H9 (cell line): ENCODE measurements around the gene SLC12A6. TPM values are rescaled to one million over a fixed set of nuclear protein-coding genes. Genes with fewer than 3 reads are reported as not detected.
A peak's percentile ranks its signal among the peaks of the same experiment; 100 is the strongest.

ENCODE experiments used
- DNase-seq: peaks from one replicate; pipeline ENCODE4 v3.0.0-alpha.2; 2017
- H2AFZ ChIP-seq: one replicate; pipeline ENCODE4 v1.6.1; 2013; ENCODE audit warnings: mild to moderate bottlenecking, low read length, control low read depth, moderate library complexity
- H2AK5ac ChIP-seq: 2 replicates; pipeline ENCODE4 v1.6.1; 2013; ENCODE audit warnings: low read length, control low read depth, mixed read lengths; ENCODE audit not compliant: insufficient read length
- H2BK120ac ChIP-seq: one replicate; pipeline ENCODE4 v1.6.1; 2013; ENCODE audit warnings: low read depth, mild to moderate bottlenecking, low read length, control low read depth, inconsistent platforms; ENCODE audit not compliant: poor library complexity, severe bottlenecking
- H2BK12ac ChIP-seq: 2 replicates; pipeline ENCODE4 v1.6.1; 2013; ENCODE audit warnings: low read length, control low read depth, mixed read lengths, low read depth; ENCODE audit not compliant: insufficient read length
- H2BK15ac ChIP-seq: 2 replicates; pipeline ENCODE4 v1.6.1; 2013; ENCODE audit warnings: low read depth, low read length, control low read depth
- H2BK20ac ChIP-seq: one replicate; pipeline ENCODE4 v1.6.1; 2013; ENCODE audit warnings: low read depth, mild to moderate bottlenecking, low read length, control low read depth, inconsistent platforms; ENCODE audit not compliant: poor library complexity, severe bottlenecking
- H2BK5ac ChIP-seq: 2 replicates; pipeline ENCODE4 v1.6.1; 2013; ENCODE audit warnings: low read length, control low read depth, mixed read lengths; ENCODE audit not compliant: insufficient read length
- H3K14ac ChIP-seq: 2 replicates; pipeline ENCODE4 v1.6.1; 2013; ENCODE audit warnings: low read length, control low read depth; ENCODE audit not compliant: insufficient read depth
- H3K18ac ChIP-seq: 2 replicates; pipeline ENCODE4 v1.6.1; 2013; ENCODE audit warnings: low read depth, mild to moderate bottlenecking, mixed read lengths, low read length, control low read depth; ENCODE audit not compliant: insufficient read length
- H3K23ac ChIP-seq: 2 replicates; pipeline ENCODE4 v1.6.1; 2013; ENCODE audit warnings: low read length, control low read depth, mixed read lengths, low read depth; ENCODE audit not compliant: insufficient read length
- H3K23me2 ChIP-seq: 2 replicates; pipeline ENCODE4 v1.6.1; 2013; ENCODE audit warnings: low read depth, mild to moderate bottlenecking, mixed read lengths, low read length, control low read depth; ENCODE audit not compliant: insufficient read length, poor library complexity, severe bottlenecking
- H3K27ac ChIP-seq: 2 replicates; pipeline ENCODE4 v1.5.1; 2013; ENCODE audit warnings: low read length, control low read depth, mixed read lengths, low read depth; ENCODE audit not compliant: insufficient read length
- H3K27me3 ChIP-seq: 2 replicates; pipeline ENCODE4 v1.6.1; 2013; ENCODE audit warnings: low read length, control low read depth, inconsistent platforms; ENCODE audit not compliant: insufficient read depth
- H3K4ac ChIP-seq: 2 replicates; pipeline ENCODE4 v1.6.1; 2013; ENCODE audit warnings: low read depth, mild to moderate bottlenecking, control low read depth, inconsistent platforms, low read length, moderate library complexity
- H3K4me1 ChIP-seq: 2 replicates; pipeline ENCODE4 v1.6.1; 2013; ENCODE audit warnings: low read length, control low read depth, inconsistent platforms; ENCODE audit not compliant: insufficient read depth
- H3K4me2 ChIP-seq: 2 replicates; pipeline ENCODE4 v1.6.1; 2013; ENCODE audit warnings: low read length, control low read depth, mixed read lengths; ENCODE audit not compliant: insufficient read length, insufficient read depth
- H3K56ac ChIP-seq: 2 replicates; pipeline ENCODE4 v1.6.1; 2013; ENCODE audit warnings: low read depth, mild to moderate bottlenecking, mixed read lengths, low read length, control low read depth; ENCODE audit not compliant: insufficient read length
- H3K79me1 ChIP-seq: 2 replicates; pipeline ENCODE4 v1.6.1; 2013; ENCODE audit warnings: low read depth, mild to moderate bottlenecking, moderate library complexity, low read length, control low read depth, inconsistent platforms; ENCODE audit not compliant: insufficient read depth, poor library complexity, severe bottlenecking
- H3K79me2 ChIP-seq: 2 replicates; pipeline ENCODE4 v1.6.1; 2013; ENCODE audit warnings: low read length, control low read depth, inconsistent platforms; ENCODE audit not compliant: insufficient read depth
- H3K9ac ChIP-seq: 2 replicates; pipeline ENCODE4 v1.6.1; 2013; ENCODE audit warnings: low read length, control low read depth, mixed read lengths; ENCODE audit not compliant: insufficient read length; ENCODE audit errors: extremely low read depth
- H3K9me3 ChIP-seq: one replicate; pipeline ENCODE4 v1.6.1; 2013; ENCODE audit warnings: low read depth, low read length, inconsistent platforms; ENCODE audit not compliant: control insufficient read depth
- H3T11ph ChIP-seq: one replicate; pipeline ENCODE4 v1.6.1; 2013; ENCODE audit warnings: mild to moderate bottlenecking, low read length, control low read depth, inconsistent platforms
- H4K20me1 ChIP-seq: one replicate; pipeline ENCODE4 v1.6.1; 2013; ENCODE audit not compliant: control insufficient read depth, insufficient read length, insufficient read depth
- H4K5ac ChIP-seq: 2 replicates; pipeline ENCODE4 v1.6.1; 2013; ENCODE audit warnings: low read depth, mild to moderate bottlenecking, mixed read lengths, low read length, control low read depth; ENCODE audit not compliant: insufficient read length
- H4K8ac ChIP-seq: replicated peaks from 2 replicates; pipeline ENCODE4 v1.6.1; 2013; ENCODE audit warnings: low read length, control low read depth, mixed read lengths, low read depth; ENCODE audit not compliant: insufficient read length
- H4K91ac ChIP-seq: 2 replicates; pipeline ENCODE4 v1.6.1; 2013; ENCODE audit warnings: low read depth, mild to moderate bottlenecking, moderate library complexity, mixed read lengths, low read length, control low read depth; ENCODE audit not compliant: insufficient read length
- H3K27ac Mint-ChIP-seq, 3 experiments: 2 replicates in 2 of 3; 3 replicates in 1 of 3; pipeline ENCODE4 v1.8.0; 2020 to 2021; ENCODE audit warnings: mixed read lengths in 3 of 3, mild to moderate bottlenecking in 1 of 3, moderate library complexity in 1 of 3
- H3K27me3 Mint-ChIP-seq: 2 replicates; pipeline ENCODE4 v1.8.0; 2021; ENCODE audit warnings: low read depth, mild to moderate bottlenecking, moderate library complexity, mixed read lengths
- H3K36me3 Mint-ChIP-seq, 3 experiments: 2 replicates in 2 of 3; 3 replicates in 1 of 3; pipeline ENCODE4 v1.8.0; 2020 to 2021; ENCODE audit warnings: low read depth in 3 of 3, mixed read lengths in 3 of 3; ENCODE audit not compliant: insufficient read depth in 1 of 3
- H3K4me1 Mint-ChIP-seq, 2 experiments: 2 replicates each; pipeline ENCODE4 v1.8.0; 2020; ENCODE audit warnings: mixed read lengths in 2 of 2
- H3K4me3 Mint-ChIP-seq, 2 experiments: 2 replicates in 1 of 2; 3 replicates in 1 of 2; pipeline ENCODE4 v1.8.0; 2020 to 2021; ENCODE audit warnings: mild to moderate bottlenecking in 2 of 2, mixed read lengths in 2 of 2, moderate library complexity in 1 of 2
- H3K9me3 Mint-ChIP-seq, 2 experiments: 2 replicates in 1 of 2; 3 replicates in 1 of 2; pipeline ENCODE4 v1.8.0; 2020; ENCODE audit warnings: mild to moderate bottlenecking in 2 of 2, mixed read lengths in 2 of 2, moderate library complexity in 1 of 2
- CTCF ChIP-seq: fragments of 200-600 bp; sonication (generic); conservative IDR thresholded peaks from 3 replicates; pipeline ENCODE4 v1.8.0; 2021; ENCODE audit warnings: antibody characterized with exemption, mild to moderate bottlenecking
- WGBS: extraction: QIAGEN DNeasy Blood & Tissue Kit; methylation state at CpG from one replicate; pipeline ENCODE4 v1.1.7; 2013; ENCODE audit warnings: missing lambda C conversion rate, low lambda C conversion rate, mixed read lengths; ENCODE audit not compliant: insufficient read length; ENCODE audit errors: extremely low coverage; 5-methylcytosine and 5-hydroxymethylcytosine counted together
- total RNA-seq: library from RNA; stranded (reverse); gene quantifications from 2 replicates; pipeline ENCODE4 v1.2.1, GENCODE V29; 2021

Gene SLC12A6
- total RNA-seq, 1 experiment from 2014 or later = 11.1 TPM

DNA sequence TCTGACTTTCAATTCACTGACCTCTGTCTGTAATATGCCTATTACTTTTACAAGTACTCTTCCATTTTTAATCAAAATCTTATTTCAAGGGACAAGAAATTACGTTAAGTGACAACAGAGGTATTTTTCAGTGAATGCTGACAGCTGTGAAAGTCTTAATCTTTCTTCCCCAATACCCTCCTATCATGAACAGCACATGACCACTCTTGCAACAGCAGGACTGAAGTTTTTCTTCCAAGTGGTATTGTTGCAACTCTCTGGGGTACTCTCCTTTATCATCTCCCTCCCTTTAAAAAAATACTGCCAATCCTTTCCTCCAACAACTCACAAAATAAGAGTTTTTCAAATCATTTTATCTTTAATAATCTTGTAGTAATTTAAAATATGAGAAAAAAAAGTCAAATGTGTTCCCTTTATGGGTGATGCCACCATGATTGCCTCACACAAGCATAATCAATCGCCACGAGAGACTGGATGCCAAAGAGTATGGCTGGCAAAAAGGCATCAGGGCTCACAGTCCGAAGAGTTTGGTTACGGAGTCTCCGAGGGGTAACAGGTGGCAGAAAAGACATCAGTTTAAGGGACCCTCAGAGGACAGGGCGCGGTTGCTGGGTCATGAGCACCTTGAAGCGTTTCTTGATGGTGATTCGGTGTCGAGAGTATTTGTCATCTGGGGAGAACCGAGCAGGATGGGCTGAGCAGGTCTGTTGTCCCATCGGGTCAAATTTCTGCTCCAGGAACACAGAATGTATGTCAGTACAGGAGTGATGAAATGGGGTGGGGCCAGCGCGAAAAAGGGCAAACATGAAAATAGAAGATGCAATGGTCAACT, 4.0 kb upstream of the SLC12A6 start:
- H4K8ac ChIP-seq = no peak overlapping the region
- H3K27ac ChIP-seq = no peak overlapping the region
- peaks cover 2% of the 10 kb centered on the region; the same call in 1 of the 2 replicates for H3K4me1 ChIP-seq
- no peak overlapping the region for H3K18ac ChIP-seq
- H3K14ac ChIP-seq = no peak overlapping the region
- H2BK12ac ChIP-seq = no peak overlapping the region
- no peak overlapping the region for H3K56ac ChIP-seq
- Mint-ChIP-seq H3K4me1 (peaks cover 15 to 21% of the 10 kb centered on the region in 2 experiments), H3K27me3 (peaks cover 6% of the 10 kb centered on the region), H3K36me3 (peaks cover 22 to 25% (median 25%) of the 10 kb centered on the region in 3 experiments), H3K9me3 (no peaks in the 10 kb centered on the region), H3K27ac (peak overlapping the region; percentile 40 to 98 (median 54); a peak in 4 of 7 replicates), H3K4me3 (peak overlapping the region in 1 of 2 experiments; percentile 57; a peak in 4 of 5 replicates)
- H3K9me3 ChIP-seq = no peaks in the 10 kb centered on the region
- no peak overlapping the region for H3T11ph ChIP-seq
- H2BK120ac ChIP-seq = no peak overlapping the region
- H4K5ac ChIP-seq = no peak overlapping the region
- H3K9ac ChIP-seq = peak overlapping the region; percentile 34
- no peak overlapping the region for H4K91ac ChIP-seq
- H2BK15ac ChIP-seq = no peak overlapping the region
- peak overlapping the region; percentile 61 for H3K4me2 ChIP-seq
- H2AFZ ChIP-seq = no peak overlapping the region
- H2AK5ac ChIP-seq = no peak overlapping the region
- no CpG with 5 or more reads among the region's 15 CpGs for WGBS
- no peak overlapping the region for H2BK20ac ChIP-seq
- H3K23ac ChIP-seq = no peak overlapping the region
- H3K27me3 ChIP-seq = no peaks in the 10 kb centered on the region
- no peak overlapping the region for H3K4ac ChIP-seq
- peaks cover 3% of the 10 kb centered on the region for H3K79me1 ChIP-seq
- H3K79me2 ChIP-seq = peaks cover 7% of the 10 kb centered on the region; the same call in 1 of the 2 replicates
- peaks cover 7% of the 10 kb centered on the region for H3K23me2 ChIP-seq
- no peak overlapping the region for H2BK5ac ChIP-seq
- TF ChIP-seq CTCF = no peak
- DNase-seq = no peak
- no peaks in the 10 kb centered on the region for H4K20me1 ChIP-seq
